ENCODE results near the gene ECHS1. TPM values are rescaled to one million over a fixed set of nuclear protein-coding genes. Genes with fewer than 3 reads are reported as not detected.

ECHS1 gene
- total RNA-seq, 1 donor from 2014 or later, result 103 TPM

DNA sequence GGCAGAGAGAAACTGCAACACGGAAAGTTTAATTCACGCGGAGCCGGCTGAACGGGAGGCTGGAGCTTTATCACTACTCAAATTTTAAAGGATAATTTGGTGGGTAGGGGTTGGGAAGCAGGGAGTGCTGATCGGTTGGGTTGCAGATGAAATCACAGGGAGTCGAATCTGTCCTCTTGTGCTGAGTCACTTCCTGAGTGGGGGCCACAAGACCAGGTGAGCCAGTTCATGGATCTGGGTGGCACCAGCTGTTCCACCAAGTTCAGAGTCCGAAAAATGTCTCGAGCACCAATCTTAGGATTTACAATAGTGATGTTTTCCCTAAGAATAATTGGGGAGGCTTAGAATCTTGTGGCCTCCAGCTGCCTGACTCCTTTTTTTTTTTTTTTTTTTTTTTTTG is 29.6 kb downstream of the ECHS1 start:
- H3K9me3 Mint-ChIP-seq, result peaks cover 6% of the 10 kb centered on the region

GRCh38 chr10:133342942-133343341 is 30.2 kb downstream of the ECHS1 start:
- Mint-ChIP-seq H3K27ac (ENCODE audit: unreplicated experiment) (no peak overlapping the region), H3K4me1 (peaks cover 4% of the 10 kb centered on the region), H3K9me3 (peaks cover 6% of the 10 kb centered on the region), H3K36me3 (ENCODE audit: low read depth) (no peaks in the 10 kb centered on the region), H3K27me3 (ENCODE audit: low read depth) (peaks cover 28% of the 10 kb centered on the region), H3K4me3 (no peak overlapping the region)
- no peak for DNase-seq (ENCODE audit: low read depth, low spot score)
- TF ChIP-seq, protein P1, sequence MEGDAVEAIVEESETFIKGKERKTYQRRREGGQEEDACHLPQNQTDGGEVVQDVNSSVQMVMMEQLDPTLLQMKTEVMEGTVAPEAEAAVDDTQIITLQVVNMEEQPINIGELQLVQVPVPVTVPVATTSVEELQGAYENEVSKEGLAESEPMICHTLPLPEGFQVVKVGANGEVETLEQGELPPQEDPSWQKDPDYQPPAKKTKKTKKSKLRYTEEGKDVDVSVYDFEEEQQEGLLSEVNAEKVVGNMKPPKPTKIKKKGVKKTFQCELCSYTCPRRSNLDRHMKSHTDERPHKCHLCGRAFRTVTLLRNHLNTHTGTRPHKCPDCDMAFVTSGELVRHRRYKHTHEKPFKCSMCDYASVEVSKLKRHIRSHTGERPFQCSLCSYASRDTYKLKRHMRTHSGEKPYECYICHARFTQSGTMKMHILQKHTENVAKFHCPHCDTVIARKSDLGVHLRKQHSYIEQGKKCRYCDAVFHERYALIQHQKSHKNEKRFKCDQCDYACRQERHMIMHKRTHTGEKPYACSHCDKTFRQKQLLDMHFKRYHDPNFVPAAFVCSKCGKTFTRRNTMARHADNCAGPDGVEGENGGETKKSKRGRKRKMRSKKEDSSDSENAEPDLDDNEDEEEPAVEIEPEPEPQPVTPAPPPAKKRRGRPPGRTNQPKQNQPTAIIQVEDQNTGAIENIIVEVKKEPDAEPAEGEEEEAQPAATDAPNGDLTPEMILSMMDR (conservative IDR thresholded peaks at IDR 0.05), result no peak

More for the DNA sequence above, 29.6 kb downstream of the ECHS1 start:
- TF ChIP-seq, protein P1 (conservative IDR thresholded peaks at IDR 0.05), result no peak
- H3K27ac Mint-ChIP-seq (ENCODE audit: unreplicated experiment), result no peak overlapping the region
- H3K36me3 Mint-ChIP-seq (ENCODE audit: low read depth), result no peaks in the 10 kb centered on the region
- peaks cover 28% of the 10 kb centered on the region for H3K27me3 Mint-ChIP-seq (ENCODE audit: low read depth)
- no peak for DNase-seq (ENCODE audit: low read depth, low spot score)
- peaks cover 4% of the 10 kb centered on the region for H3K4me1 Mint-ChIP-seq
- H3K4me3 Mint-ChIP-seq, result no peak overlapping the region

GRCh38 chr10:133341983-133342382 is 31.2 kb downstream of the ECHS1 start:
- no peak for DNase-seq (ENCODE audit: low read depth, low spot score)
- TF ChIP-seq, protein P1 (conservative IDR thresholded peaks at IDR 0.05), result no peak
- H3K27me3 Mint-ChIP-seq (ENCODE audit: low read depth), result peaks cover 28% of the 10 kb centered on the region
- peak overlapping the region; percentile 28 for H3K4me3 Mint-ChIP-seq
- H3K27ac Mint-ChIP-seq (ENCODE audit: unreplicated experiment), result no peak overlapping the region
- peaks cover 4% of the 10 kb centered on the region for H3K4me1 Mint-ChIP-seq
- H3K9me3 Mint-ChIP-seq, result peaks cover 6% of the 10 kb centered on the region
- H3K36me3 Mint-ChIP-seq (ENCODE audit: low read depth), result no peaks in the 10 kb centered on the region

- Mint-ChIP-seq H3K4me1 (peaks cover 2% of the 10 kb centered on the region), H3K4me3 (no peak overlapping the region), H3K9me3 (peaks cover 6% of the 10 kb centered on the region), H3K27me3 (ENCODE audit: low read depth) (peaks cover 31% of the 10 kb centered on the region), H3K36me3 (ENCODE audit: low read depth) (no peaks in the 10 kb centered on the region), H3K27ac (ENCODE audit: unreplicated experiment) (no peak overlapping the region)
- DNase-seq (ENCODE audit: low read depth, low spot score), result no peak
- TF ChIP-seq, protein P1 (conservative IDR thresholded peaks at IDR 0.05), result no peak
Observed at GRCh38 chr10:133339708-133340380, 33.3 kb downstream of the ECHS1 start.

GRCh38 chr10:133338080-133339071 is 34.8 kb downstream of the ECHS1 start:
- TF ChIP-seq, protein P1 (conservative IDR thresholded peaks at IDR 0.05), result no peak
- peaks cover 6% of the 10 kb centered on the region for H3K9me3 Mint-ChIP-seq
- peaks cover 38% of the 10 kb centered on the region for H3K27me3 Mint-ChIP-seq (ENCODE audit: low read depth)
- H3K4me3 Mint-ChIP-seq, result no peak overlapping the region
- no peaks in the 10 kb centered on the region for H3K36me3 Mint-ChIP-seq (ENCODE audit: low read depth)
- peaks cover 3% of the 10 kb centered on the region for H3K4me1 Mint-ChIP-seq
- H3K27ac Mint-ChIP-seq (ENCODE audit: unreplicated experiment), result no peak overlapping the region
- no peak for DNase-seq (ENCODE audit: low read depth, low spot score)

Measured in neural crest cell (in vitro differentiated cells).